ENCODE results near the gene ATF7. TPM values are rescaled to one million over a fixed set of nuclear protein-coding genes. Genes with fewer than 3 reads are reported as not detected.

ATF7 gene
- total RNA-seq, 1 donor from 2014 or later, result 33.5 TPM

DNA sequence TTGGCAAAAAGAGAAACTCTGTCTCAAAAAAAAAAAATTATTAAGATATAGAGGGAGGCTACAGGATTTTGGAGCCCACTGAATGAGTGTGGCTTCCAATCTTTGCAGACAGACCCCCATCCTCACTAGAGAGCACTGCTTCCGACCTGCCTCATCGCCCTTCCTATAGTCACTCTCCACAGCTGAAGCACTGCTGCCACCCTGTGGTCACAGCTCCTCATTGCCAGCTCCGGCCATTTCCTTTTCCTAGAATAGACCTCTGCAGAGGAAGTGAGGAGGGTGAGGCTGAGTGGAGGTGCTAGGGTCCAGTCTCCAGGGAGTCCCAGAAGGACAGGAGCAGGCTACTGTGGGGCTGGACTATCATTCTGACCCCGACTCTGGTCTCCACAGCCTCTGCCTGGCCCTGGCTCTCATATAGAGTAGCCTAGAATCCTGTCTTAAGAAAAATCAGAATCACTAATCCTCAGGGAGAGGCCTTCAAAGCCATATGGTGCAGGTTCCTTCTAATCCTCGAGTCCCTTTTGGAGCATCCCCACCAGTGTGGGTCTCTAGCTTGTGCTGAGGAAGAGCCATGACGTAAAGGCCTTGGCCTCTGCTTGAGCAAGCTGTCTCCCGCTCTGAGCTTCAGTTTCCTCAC, 117.5 kb downstream of the ATF7 start:
- intact Hi-C loops (cut with DNase I), result loop anchor here (2.0 kb wide), 1 partner anchor 156 kb away; no protein-coding TSS in a partner anchor
- DNase-seq (ENCODE audit: low spot score), result peak; percentile 93

DNA sequence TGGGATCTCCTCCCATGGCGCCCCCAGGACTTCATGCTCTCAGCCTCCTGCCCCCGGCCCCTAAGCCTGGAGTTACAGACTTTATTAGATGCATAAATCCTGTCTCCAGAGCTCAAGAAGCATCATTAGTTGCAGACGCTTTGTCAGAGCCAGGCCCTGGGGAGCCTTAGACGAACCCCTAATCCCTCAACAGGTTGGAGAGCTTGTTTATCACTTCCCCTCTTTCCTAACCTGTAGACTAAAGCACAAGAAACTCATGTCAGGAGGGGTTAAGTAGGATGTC, 118.6 kb downstream of the ATF7 start:
- DNase-seq (ENCODE audit: low spot score), result no peak
- intact Hi-C loops (cut with DNase I), result no loop called here

DNA sequence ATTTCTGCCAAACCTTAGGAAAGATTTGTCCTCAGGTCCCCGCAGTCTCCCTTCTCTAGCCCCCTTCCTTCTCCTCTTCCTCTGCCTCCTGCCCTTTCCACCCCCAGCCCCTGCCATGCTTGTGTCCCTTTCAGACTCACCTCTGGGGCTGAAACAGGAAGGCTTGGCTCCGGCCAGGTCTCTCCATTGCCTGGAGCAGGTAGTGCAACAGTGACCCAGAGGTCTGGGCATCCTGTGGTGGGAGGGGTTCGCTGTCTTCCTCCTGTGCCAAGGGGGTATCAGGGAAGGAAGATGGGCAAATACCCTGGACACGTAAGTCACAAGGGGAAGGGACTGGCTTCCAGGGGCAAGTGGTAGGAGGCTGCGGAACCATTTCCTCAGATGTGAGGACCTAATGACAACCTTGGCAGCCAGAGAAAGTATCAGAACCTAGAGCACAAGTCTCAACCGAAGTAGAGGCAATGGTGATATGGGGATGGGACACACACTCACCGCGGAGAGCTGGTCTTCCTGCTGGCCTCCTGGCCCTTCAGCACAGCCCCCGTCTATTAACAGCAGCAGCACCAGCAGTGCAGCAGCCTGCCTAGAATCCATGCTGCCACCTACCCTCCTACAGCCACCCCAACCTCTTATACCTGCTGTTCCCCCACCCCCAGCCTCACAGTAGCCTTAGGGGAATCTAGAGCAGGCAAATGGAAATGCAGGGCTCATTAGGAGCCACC, 119.1 kb downstream of the ATF7 start, which contains the start of gene NPFF:
TSS of gene NPFF (minus strand) at position 604 of the 722 bp plus-strand sequence. CDS start at position 594, 10 bp downstream.
- intact Hi-C loops (cut with DNase I), result no loop called here

DNA sequence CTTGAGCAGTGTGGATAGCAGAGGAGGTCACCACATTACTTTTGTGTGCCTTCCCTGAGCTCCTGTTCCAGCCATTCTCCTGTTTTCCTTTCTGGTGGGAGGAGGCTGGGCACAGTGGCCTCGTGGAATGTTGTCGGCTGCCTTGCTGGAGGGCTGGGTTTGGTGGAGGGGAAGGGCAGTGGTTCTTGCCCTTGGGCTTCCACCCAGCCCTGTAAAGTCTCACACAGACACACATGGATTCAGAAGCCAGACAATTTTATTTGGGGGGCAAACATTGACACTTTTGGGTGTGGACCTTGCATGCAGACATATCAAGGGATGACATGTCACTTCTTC, 119.8 kb downstream of the ATF7 start:
- no peak for DNase-seq (ENCODE audit: low spot score)
- intact Hi-C loops (cut with DNase I), result no loop called here

More for the DNA sequence above, 119.1 kb downstream of the ATF7 start, which contains the start of gene NPFF:
- DNase-seq (ENCODE audit: low spot score), result no peak

DNA sequence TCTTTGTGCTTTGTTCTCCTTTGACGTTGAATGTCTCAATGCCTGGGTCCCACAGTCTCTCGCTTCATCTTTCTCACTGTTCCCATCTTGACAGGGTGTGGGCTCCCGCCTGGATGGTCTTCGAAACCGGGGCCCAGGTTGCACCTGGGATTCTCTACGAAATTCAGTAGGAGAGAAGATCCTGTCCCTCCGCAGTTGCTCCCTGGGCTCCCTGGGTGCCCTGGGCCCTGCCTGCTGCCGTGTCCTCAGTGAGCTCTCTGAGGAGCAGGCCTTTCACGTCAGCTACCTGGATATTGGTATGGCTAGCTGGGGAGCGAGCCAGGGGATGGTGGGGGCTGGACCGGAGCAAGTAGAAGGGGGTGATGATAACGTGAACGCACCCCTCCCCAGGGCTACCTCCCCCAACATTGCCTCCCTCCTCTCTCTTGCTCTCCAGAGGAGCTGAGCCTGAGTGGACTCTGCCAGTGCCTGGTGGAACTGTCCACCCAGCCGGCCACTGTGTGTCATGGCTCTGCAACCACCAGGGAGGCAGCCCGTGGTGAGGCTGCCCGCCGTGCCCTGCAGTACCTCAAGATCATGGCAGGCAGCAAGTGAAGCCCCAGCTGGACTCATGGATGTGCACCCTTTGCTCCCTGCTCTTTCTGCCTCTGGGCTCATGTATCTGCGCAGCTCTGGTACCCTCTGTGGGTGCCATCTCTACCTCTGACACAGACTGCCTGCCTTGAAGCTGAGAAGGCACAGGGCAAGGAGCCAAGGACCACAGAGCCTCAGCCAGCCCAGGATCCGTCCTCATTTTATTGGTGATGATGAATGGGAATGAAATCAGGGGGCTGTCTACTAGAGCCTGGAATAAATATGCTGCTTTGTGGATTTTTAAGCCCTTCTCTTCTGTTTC, 120.4 kb downstream of the ATF7 start:
- intact Hi-C loops (cut with DNase I), result no loop called here

DNA sequence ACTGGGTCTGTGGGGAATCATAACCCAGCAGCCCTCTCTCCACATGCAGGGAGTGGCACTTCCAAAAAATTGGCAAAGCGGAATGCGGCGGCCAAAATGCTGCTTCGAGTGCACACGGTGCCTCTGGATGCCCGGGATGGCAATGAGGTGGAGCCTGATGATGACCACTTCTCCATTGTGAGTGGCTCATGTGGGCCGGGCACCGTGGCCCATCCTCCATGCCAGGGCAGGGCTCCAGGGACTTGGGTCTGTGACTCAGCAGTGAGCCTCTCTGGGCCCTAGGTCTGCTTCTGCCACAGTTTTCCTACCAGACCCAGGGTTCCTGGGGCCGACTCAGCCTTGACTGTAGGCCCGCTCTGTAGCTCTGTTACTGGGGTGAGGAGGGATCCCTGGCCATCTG, 121.1 kb downstream of the ATF7 start:
- DNase-seq (ENCODE audit: low spot score), result no peak
- intact Hi-C loops (cut with DNase I), result no loop called here

More for the DNA sequence above, 120.4 kb downstream of the ATF7 start:
- no peak for DNase-seq (ENCODE audit: low spot score)

DNA sequence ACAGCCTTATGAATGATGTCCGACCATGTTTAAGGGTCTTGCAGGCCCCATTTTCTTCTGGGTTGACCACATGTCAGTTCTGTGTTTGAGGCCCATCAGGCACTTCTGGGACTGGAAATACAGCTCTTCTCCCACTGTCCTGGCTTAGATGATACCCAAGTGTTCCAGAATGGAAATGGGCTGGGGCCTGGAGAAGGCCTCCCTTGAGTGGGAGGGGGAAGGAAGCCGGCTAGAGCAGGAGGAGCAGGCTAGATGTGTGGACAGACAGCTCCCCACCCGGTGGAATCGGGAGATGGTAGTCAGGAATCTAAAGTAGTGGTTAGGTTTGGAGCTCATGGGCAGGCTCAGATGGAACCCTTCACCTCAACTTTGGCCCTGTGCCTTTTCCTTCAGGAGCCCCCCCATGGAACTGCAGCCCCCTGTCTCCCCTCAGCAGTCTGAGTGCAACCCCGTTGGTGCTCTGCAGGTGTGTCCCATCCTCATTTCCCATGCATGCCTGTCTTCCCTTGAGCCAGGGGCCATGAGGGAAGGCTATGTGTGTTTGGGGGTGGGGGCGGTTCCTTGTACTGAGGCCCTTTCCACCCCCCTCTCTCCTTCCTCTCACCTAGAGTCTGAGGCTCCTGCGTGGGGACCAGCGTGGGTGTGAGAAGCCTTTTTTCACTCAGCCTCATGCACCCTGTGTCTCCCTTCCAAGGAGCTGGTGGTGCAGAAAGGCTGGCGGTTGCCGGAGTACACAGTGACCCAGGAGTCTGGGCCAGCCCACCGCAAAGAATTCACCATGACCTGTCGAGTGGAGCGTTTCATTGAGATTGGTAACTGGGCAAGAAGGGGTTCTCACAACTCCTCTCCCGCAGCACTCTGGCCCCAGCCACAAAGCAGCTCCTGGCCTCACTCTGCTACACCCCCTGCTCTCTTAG, 121.9 kb downstream of the ATF7 start:
- no peak for DNase-seq (ENCODE audit: low spot score)
- intact Hi-C loops (cut with DNase I), result no loop called here

DNA sequence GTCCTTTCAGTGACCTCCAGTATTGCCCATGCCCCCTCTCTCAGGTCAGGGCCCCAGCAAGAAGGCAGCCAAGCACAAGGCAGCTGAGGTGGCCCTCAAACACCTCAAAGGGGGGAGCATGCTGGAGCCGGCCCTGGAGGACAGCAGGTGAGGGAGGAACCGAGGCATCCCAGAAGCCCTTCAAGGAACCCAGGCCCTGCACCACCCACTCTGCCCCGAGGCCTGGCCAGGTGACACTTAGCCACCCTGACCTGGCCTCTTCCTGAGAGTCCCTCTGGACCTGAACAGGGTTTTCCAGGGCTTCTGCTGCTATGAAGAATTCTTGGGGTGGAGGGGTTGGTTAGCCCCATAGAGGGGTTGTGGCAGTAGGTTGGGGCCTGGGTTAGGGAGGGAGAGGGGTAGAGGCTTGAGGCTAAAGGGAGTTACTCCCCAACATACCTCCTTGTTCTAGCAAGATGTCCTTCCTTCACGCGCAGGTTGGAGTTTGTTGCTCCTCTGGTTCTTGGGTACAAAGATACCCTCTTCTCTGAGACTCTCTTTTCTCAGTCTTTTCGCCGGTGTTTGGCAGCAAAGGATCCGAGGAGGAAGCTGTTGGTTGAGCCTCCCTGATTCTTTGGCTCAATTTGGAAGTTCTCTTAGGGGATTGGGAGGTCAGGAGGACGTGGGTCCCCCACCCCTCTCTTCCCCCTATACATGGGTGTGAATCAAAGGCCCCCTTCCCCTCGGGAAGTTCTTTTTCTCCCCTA, 123.0 kb downstream of the ATF7 start:
- no peak for DNase-seq (ENCODE audit: low spot score)
- intact Hi-C loops (cut with DNase I), result no loop called here

DNA sequence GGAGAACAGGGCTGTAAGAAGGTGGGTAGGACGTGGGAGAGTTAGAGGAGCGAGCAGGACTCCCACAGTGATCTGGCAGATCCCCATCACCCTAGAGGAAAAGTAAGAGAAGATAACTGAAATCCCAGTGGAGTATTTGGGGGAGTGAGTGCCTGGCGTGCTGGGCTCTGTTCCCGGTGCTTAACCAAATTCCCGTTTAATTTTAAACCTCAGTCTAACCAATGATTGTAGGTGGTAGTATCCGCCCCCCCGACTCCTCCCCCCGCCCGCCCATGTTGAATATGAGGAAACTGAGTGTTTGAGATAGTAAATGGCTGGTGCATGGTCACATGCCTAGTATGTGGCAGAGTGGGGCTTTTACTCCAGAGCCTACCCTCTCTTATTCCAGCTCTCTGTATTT, 123.9 kb downstream of the ATF7 start:
- intact Hi-C loops (cut with DNase I), result no loop called here
- DNase-seq (ENCODE audit: low spot score), result no peak

DNA sequence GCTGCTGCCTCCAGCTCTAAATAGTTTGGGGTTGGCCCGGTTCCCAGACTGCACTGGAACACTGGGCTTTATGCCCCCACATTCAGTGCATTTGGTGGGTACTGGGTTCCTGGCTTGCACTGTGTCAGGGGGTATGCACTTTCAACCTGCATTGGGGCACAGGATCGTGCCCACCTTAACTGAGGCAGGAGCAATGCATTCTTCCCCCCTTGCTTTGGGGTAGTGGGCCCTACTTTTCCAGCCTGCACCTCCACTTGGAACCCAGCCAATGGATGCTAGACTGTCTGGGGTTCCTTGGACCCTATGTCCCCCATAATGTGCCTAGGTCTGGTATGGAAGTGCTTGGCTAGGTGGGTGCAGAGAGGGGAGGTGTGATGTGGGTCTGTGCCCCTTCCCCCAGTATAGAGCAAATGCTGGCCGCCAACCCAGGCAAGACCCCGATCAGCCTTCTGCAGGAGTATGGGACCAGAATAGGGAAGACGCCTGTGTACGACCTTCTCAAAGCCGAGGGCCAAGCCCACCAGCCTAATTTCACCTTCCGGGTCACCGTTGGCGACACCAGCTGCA, 124.5 kb downstream of the ATF7 start:
- intact Hi-C loops (cut with DNase I), result loop anchor here (1.0 kb wide), 1 partner anchor 49 kb away; the partner anchor contains the start of gene PCBP2
- no peak for DNase-seq (ENCODE audit: low spot score)

DNA sequence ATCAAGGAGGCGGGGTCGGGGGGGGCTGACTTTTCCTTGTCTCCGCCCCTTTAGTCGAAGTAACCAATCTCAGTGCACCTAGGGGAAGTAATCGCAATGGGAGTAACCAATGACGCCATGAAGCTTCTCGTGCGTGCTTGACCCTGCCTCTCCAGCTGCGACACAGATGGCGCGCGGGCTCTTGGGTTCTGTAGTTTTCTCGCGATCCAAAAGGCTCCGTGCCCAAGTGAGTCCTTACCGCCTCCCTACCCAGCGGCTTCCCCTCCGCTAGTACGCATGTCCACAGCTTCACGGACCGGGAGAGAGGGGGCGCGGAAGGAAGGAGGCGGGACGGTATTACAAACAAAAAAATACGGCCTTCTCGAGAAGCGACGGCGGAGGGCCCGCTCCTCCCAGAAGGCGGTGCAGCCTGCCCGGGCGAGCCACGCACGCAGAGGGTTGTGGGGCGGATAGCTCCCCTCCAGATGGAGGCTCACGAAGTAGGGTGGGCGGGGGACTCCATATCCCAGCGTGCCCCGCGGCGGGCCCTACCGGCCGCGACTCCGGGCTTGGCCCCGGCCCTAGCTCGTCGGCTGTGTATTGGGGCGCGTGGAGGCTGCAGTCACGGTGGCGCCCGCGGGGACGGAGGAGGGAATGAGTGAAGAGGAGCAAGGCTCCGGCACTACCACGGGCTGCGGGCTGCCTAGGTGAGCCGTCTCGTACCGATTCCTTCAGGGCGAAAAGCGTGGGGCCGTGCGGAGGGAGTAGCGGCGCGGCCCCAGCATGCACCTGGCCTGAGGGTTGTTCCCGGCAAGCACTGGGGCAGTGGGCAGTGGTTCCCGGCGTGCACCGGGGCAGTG, 125.2 kb downstream of the ATF7 start, which contains the start of gene TARBP2:
TSS of gene TARBP2 (plus strand) at position 508 of the 839 bp plus-strand sequence. CDS start at position 634, 126 bp downstream.
- intact Hi-C loops (cut with DNase I), result loop anchor here (1.0 kb wide), 1 partner anchor 49 kb away; the partner anchor contains the start of gene PCBP2
- DNase-seq (ENCODE audit: low spot score), result peak; percentile 99

DNA sequence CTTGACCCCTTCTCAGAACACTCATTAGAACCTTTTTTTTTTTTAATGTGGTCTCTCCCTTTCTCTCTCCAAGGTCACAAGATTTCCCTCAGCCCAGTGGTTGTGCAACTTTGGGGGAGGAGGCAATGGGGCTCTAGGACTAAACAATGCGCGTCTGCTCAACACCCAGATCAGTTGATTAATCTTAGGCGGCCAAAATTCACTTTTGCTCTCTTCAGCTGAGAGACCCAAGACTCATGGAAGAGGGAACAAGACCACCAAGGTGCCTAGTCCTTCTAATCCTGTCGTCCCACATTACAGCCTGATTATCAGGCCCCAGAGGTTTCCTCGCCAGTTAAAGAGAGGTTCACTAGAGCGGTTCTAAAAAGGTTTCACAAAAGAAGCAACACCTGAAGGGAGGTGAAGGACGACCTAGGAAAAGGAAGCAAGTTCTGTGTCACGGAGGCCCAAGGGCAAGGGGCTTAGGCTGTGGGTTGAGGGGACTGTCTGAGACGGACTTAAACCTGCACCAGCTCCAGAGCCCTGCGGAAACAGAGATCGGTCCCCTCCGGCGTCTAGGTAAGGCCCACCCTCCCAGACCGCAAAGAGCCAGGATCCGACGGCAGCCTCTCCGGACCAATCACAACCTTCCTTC, 125.9 kb downstream of the ATF7 start:
- DNase-seq (ENCODE audit: low spot score), result no peak
- intact Hi-C loops (cut with DNase I), result no loop called here

DNA sequence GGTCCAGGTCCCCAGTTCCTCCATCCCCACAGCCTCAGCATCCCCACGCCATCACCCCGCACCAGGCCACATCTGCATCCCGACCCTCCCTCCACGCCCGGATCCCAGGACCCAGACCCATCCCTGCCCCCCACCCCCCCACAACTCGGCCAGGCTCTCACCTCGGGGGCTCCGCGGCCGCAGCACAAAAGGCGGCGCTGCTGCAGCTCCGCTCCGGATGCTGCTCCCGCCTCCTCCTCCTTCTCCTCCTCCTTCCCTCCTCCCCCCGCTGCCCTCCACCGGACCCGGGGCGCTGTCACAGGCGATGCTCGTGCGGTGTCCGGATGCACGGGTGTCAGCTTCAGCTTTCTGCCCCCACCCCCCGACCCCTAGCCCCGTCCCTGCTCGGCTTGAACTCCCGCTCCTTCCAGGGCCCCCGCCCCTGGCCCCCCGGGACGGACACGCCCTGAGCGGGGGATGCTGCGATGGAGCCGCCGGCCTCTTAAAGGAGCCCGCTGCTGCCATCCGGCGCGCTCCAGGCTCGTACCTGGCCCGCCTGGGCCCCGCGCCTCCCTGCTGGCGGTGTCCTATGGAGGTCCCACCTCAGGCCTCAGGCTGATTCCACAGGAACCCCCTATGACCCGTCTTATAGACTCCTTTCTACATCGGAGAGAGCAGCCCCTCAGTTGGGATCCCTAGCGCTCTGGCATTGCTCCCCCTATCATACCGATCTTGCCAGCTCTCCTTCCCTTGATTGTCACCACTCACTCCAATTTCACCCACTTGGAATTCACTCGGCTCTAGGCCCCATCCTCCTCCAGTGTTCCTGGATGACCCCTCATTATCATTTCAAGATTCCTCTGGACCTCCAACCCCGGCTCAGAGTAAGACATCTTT, 126.7 kb downstream of the ATF7 start, which contains the start of gene MAP3K12:
TSS of gene MAP3K12 (minus strand) at position 193 of the 876 bp plus-strand sequence. CDS start 12,067 bp downstream, outside the sequence.
- intact Hi-C loops (cut with DNase I), result no loop called here
- DNase-seq (ENCODE audit: low spot score), result peak; percentile 84

DNA sequence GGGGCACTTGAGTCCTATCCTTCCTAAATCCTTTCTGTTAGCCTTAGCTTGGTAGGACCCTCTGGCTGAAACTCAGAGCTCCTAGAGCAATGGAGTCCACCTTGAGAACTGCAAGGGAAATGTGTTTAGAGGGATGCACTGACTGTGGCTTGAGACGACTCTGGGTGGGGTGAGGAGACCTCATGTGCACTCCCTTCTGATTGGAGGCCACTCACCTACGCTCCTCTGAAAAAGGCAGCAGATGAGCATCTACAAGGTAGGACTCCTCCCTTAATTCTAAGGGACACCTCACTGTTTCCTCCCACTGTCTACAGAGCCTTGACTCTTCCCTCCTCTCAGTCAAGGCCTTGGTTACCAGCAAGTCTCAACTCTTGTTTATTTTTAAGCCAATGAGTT, 127.9 kb downstream of the ATF7 start:
- intact Hi-C loops (cut with DNase I), result no loop called here
- DNase-seq (ENCODE audit: low spot score), result no peak

DNA sequence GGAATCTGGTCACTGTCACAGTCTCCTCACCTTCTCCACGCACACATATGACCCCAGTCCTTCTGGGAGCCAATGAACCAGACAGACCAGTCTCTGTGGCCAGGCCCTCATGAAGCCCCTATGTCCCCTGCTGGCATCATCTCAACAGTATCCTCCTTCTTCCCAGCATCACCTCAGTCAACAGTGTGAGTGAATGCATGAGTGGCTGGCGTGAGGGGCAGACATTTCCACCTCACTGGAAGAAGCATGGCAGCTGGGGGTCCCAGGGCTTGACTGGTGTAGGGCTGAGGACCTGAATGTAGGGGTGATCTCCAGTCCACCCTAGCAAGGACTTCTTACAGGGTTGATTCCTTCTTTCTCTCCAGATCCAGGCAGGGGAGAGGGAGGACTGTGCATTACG, 128.7 kb downstream of the ATF7 start:
- intact Hi-C loops (cut with DNase I), result no loop called here
- no peak for DNase-seq (ENCODE audit: low spot score)

DNA sequence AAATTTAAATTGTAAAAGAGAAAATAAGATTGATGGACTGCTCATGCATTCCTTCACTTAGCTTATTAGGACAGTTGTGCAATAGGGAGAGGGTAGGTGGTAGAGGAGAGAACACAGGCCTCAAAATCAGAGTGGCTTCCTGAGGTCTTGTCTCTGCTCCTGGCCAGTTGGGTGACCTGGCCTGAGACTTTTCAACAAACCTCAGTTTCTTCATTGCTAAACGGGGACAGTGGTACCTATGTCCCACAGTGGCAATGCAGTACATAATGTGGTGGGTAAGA, 129.5 kb downstream of the ATF7 start:
- DNase-seq (ENCODE audit: low spot score), result no peak
- intact Hi-C loops (cut with DNase I), result no loop called here

Measured in cardiac septum (tissue), 1 donor.